Measurements from ENCODE around the gene GTF2IRD2. TPM values are rescaled to one million over a fixed set of nuclear protein-coding genes. Genes with fewer than 3 reads are reported as not detected.
"Not testable (repeated sequence)": the region's sequence is repeated elsewhere in the genome, so short reads cannot be mapped to it uniquely, and the experiment has no call there.

The GTF2IRD2 gene
- total RNA-seq: 10 to 100 TPM; 12.4 to 16.3 TPM
- 0.98 to 1.7 reads per million in 2 donors for total RNA-seq

- H3K9me3 ChIP-seq (ENCODE audit: control insufficient read depth, low read length, poor library complexity, severe bottlenecking); H3K4me1 Mint-ChIP-seq; H3K27me3 Mint-ChIP-seq; DNase-seq; H3K27ac Mint-ChIP-seq; H3K36me3 Mint-ChIP-seq (ENCODE audit: low read depth): not testable (repeated sequence)
- peak within 1 kb of the TSS; percentile 61 for H3K4me3 Mint-ChIP-seq
- ATAC-seq: peak; percentile 93
These were observed at the start of gene GTF2IRD2 for GRCh38 chr7:74850833-74851721. TSS of gene GTF2IRD2 (minus strand) at chr7:74851605. CDS start at chr7:74836378, 15,227 bp downstream.

- DNase-seq (peak; percentile 65 to 80 (median 71)), ATAC-seq (peak; percentile 80)
- H3K27me3 Mint-ChIP-seq; H3K4me1 Mint-ChIP-seq; H3K9me3 ChIP-seq (ENCODE audit: control insufficient read depth, low read length, poor library complexity, severe bottlenecking); H3K27ac Mint-ChIP-seq; H3K36me3 Mint-ChIP-seq (ENCODE audit: low read depth): not testable (repeated sequence)
- H3K4me3 Mint-ChIP-seq: peak overlapping the region; percentile 86
These were observed 39.0 kb upstream of the GTF2IRD2 start for GRCh38 chr7:74890158-74891123.

GRCh38 chr7:74889518-74890129, 38.2 kb upstream of the GTF2IRD2 start:
- not testable (repeated sequence) for DNase-seq

GRCh38 chr7:74885295-74885694, 33.9 kb upstream of the GTF2IRD2 start:
- H3K36me3 Mint-ChIP-seq (ENCODE audit: low read depth); H3K9me3 ChIP-seq (ENCODE audit: control insufficient read depth, low read length, poor library complexity, severe bottlenecking); DNase-seq; H3K4me1 Mint-ChIP-seq; H3K4me3 Mint-ChIP-seq; H3K27me3 Mint-ChIP-seq; H3K27ac Mint-ChIP-seq; ATAC-seq: not testable (repeated sequence)

More at GRCh38 chr7:74889518-74890129, 38.2 kb upstream of the GTF2IRD2 start:
- H3K36me3 Mint-ChIP-seq (ENCODE audit: low read depth); H3K27ac Mint-ChIP-seq; ATAC-seq; H3K4me1 Mint-ChIP-seq; H3K27me3 Mint-ChIP-seq; H3K4me3 Mint-ChIP-seq; H3K9me3 ChIP-seq (ENCODE audit: control insufficient read depth, low read length, poor library complexity, severe bottlenecking): not testable (repeated sequence)

DNA sequence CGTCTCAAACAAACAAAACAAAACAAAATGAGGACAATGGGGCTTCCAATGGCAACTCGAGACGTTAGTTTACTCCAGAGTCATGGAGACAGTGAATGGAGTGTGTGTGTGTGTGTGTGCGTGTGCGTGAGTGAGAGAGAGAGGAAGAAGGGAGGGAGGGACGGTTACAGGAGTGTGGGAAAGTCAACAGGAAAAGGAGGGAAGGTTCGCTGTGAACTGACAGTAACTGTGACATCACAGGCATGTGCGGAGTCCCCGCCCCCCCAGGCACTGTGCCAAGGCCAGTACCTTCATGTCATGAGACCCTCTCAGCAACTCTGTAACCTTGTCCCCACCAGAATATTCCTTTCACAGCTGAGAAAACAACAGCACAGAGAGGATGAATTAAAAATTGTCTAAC, 30.7 kb upstream of the GTF2IRD2 start:
- H3K4me3 Mint-ChIP-seq; H3K36me3 Mint-ChIP-seq (ENCODE audit: low read depth); H3K27ac Mint-ChIP-seq; H3K9me3 ChIP-seq (ENCODE audit: control insufficient read depth, low read length, poor library complexity, severe bottlenecking); DNase-seq; ATAC-seq; H3K27me3 Mint-ChIP-seq; H3K4me1 Mint-ChIP-seq: not testable (repeated sequence)

DNA sequence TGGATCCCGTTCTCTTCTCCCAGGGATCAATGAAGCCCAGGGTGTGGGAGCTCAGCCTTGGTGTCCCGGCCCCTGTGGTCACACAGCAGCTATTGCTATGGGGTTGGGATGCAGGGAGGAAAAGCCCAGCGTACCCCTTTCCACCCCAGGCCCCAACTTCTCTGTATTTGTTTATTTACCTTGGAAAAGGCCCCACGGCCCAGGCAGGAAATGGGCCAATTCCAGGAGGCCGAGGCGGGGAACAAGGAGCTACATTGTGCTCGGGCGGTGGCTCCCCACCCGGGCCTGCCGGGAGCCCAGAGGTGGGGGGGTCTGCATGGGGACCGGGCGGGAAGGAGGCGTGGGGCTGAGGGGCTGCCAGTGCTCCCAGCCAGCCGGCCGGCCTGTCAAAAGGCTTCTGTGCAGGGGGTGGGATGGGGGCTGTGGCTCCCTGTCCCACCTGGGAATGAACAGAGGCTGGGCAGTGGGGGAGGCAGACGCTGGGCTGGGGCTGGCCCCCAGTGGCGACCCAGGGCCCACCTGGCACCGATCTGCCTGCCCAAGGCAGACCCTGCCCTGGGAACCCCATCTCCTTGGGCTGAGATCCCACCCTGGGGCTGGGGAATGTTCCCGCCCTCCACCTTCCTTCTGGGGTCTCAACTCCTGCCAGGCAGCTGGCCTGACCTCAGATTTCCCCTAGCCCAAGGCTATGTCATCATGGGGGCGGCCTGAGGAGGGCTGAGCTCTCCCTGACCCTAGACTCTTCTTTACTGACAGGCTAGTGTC, 23.5 kb upstream of the GTF2IRD2 start:
- not testable (repeated sequence) for H3K27me3 Mint-ChIP-seq; DNase-seq; H3K4me3 Mint-ChIP-seq; H3K9me3 ChIP-seq (ENCODE audit: control insufficient read depth, low read length, poor library complexity, severe bottlenecking); H3K27ac Mint-ChIP-seq; H3K36me3 Mint-ChIP-seq (ENCODE audit: low read depth); H3K4me1 Mint-ChIP-seq; ATAC-seq

DNA sequence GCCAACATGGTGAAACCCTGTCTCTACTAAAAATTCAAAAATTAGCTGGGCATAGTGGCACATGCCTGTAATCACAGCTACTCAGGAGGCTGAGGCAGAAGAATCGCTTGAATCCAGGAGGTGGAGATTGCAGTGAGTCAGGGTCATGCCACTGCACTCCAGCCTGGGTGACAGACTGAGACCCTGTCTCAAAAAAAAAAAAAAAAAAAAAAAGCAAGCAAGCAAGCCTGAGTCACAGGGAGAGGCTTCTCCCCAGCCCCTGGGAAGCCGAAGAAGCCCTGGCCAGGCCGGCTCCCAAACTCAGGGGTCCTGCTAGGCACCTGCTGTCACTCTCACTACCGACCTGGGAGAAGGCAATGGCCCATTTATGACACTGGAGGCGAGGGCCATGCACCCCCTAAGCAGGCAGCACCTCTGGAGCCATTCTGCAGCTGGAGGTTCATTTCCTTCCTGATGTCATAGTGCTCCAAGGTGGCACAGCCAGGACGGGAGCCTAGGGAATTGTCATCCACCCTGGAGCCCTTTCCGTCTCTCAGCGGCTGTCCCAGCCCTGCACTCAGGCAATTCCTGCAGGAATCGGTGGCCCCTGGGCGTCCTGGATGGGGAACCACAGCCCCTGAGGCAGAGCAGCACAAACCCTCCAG, 22.8 kb upstream of the GTF2IRD2 start:
- not testable (repeated sequence) for H3K4me3 Mint-ChIP-seq; H3K36me3 Mint-ChIP-seq (ENCODE audit: low read depth); H3K9me3 ChIP-seq (ENCODE audit: control insufficient read depth, low read length, poor library complexity, severe bottlenecking); H3K4me1 Mint-ChIP-seq; H3K27me3 Mint-ChIP-seq; H3K27ac Mint-ChIP-seq; ATAC-seq; DNase-seq

DNA sequence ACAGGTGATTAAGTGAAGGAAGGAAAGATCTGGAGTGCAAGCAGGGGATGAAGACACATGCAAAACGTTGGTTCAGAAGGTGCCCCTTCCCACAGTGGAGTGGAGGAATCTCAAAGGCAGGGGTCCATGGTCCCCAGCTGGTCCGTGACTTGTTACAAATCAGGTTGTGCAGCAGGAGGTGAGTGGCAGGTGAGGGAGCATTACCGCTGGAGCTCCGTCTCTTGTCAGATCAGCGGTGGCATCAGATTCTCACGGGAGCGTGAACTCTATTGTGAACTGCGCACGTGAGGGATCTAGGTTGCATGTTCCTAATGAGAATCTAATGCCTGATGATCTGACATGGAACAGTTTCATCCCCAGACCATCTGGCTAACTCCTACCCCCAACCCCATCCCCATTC, 21.1 kb upstream of the GTF2IRD2 start:
- not testable (repeated sequence) for H3K27me3 Mint-ChIP-seq; H3K27ac Mint-ChIP-seq; H3K4me3 Mint-ChIP-seq; H3K9me3 ChIP-seq (ENCODE audit: control insufficient read depth, low read length, poor library complexity, severe bottlenecking); H3K36me3 Mint-ChIP-seq (ENCODE audit: low read depth); H3K4me1 Mint-ChIP-seq; ATAC-seq; DNase-seq

DNA sequence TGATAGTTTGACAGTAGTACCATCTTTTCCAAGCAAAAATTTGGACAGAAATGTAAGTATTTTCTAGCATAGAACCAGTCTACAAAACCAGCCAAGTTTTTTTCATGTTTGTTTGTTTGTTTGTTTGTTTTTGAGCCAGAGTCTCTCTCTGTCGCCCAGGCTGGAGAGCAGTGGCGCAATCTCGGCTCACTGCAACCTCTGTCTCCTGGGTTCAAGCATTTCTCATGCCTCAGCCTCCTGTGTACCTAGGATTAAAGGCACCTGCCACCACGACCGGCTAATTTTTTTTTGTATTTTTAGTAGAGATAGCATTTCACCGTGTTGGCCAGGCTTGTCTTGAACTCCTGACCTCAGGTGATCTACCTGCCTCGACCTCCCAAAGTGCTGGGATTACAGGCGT, 14.4 kb upstream of the GTF2IRD2 start:
- H3K4me1 Mint-ChIP-seq; H3K36me3 Mint-ChIP-seq (ENCODE audit: low read depth); H3K9me3 ChIP-seq (ENCODE audit: control insufficient read depth, low read length, poor library complexity, severe bottlenecking); DNase-seq; ATAC-seq; H3K4me3 Mint-ChIP-seq; H3K27me3 Mint-ChIP-seq; H3K27ac Mint-ChIP-seq: not testable (repeated sequence)

- H3K4me3 Mint-ChIP-seq; H3K4me1 Mint-ChIP-seq; H3K36me3 Mint-ChIP-seq (ENCODE audit: low read depth); H3K27me3 Mint-ChIP-seq; H3K27ac Mint-ChIP-seq; DNase-seq; H3K9me3 ChIP-seq (ENCODE audit: control insufficient read depth, low read length, poor library complexity, severe bottlenecking); ATAC-seq: not testable (repeated sequence)
These were observed 1.6 kb downstream of the GTF2IRD2 start for GRCh38 chr7:74849853-74850252.

GRCh38 chr7:74830411-74830810, 21.0 kb downstream of the GTF2IRD2 start:
- not testable (repeated sequence) for DNase-seq; H3K36me3 Mint-ChIP-seq (ENCODE audit: low read depth); H3K27ac Mint-ChIP-seq; H3K9me3 ChIP-seq (ENCODE audit: control insufficient read depth, low read length, poor library complexity, severe bottlenecking); H3K4me3 Mint-ChIP-seq; ATAC-seq; H3K27me3 Mint-ChIP-seq; H3K4me1 Mint-ChIP-seq

DNA sequence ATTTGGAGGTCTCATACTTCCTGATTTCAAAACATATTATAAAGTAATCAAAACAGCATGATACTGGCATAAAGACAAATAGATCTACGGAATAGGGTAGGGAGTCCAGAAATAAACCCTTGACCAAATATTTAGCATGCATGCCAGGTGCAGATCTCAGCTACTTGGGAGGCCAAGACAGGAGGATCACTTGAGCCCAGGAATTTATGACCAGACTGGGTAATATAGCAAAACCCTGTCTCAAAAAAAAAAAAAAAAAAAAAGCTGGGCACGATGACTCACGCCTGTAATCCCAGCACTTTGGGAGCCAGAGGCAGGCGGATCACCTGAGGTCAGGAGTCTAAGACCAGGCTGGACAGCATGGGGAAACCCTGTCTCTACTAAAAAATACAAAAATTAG, 21.4 kb downstream of the GTF2IRD2 start:
- not testable (repeated sequence) for H3K27me3 Mint-ChIP-seq, ATAC-seq, H3K4me3 Mint-ChIP-seq

More for the DNA sequence above, 21.4 kb downstream of the GTF2IRD2 start:
- DNase-seq; H3K27ac Mint-ChIP-seq; H3K9me3 ChIP-seq (ENCODE audit: control insufficient read depth, low read length, poor library complexity, severe bottlenecking); H3K36me3 Mint-ChIP-seq (ENCODE audit: low read depth); H3K4me1 Mint-ChIP-seq: not testable (repeated sequence)
